ENCODE data around the gene NFE2L1. TPM values are rescaled to one million over a fixed set of nuclear protein-coding genes. Genes with fewer than 3 reads are reported as not detected.

The NFE2L1 gene
- polyA plus RNA-seq, 2 of the 4 experiments (the other 2 are of a cell fraction), result 108 to 283 TPM

- TF ChIP-seq, protein P1, sequence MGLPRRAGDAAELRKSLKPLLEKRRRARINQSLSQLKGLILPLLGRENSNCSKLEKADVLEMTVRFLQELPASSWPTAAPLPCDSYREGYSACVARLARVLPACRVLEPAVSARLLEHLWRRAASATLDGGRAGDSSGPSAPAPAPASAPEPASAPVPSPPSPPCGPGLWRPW (IDR thresholded peaks at IDR 0.05), result no peak
- TF ChIP-seq HOXB13 (CRISPR knock-in tag; IDR thresholded peaks at IDR 0.05; ENCODE audit: low read depth) (peak; percentile 99), HOXA7 (CRISPR knock-in tag; IDR thresholded peaks at IDR 0.05) (peak; percentile 95), BCL3 (IDR thresholded peaks at IDR 0.05) (peak; percentile 92; the same call in 1 of the 3 replicates), NPAS2 (CRISPR knock-in tag; IDR thresholded peaks at IDR 0.05; ENCODE audit: borderline replicate concordance) (peak; percentile 54; the same call in 1 of the 2 replicates), HOXB5 (CRISPR knock-in tag; IDR thresholded peaks at IDR 0.05) (peak; percentile 98), HDAC2 (IDR thresholded peaks at IDR 0.05) (no peak), JUNB (IDR thresholded peaks at IDR 0.05) (no peak), KDM1A (IDR thresholded peaks at IDR 0.05; ENCODE audit: low read depth) (no peak), RCOR1 (IDR thresholded peaks at IDR 0.05; ENCODE audit: low read depth, low read length) (no peak), CEBPB (IDR thresholded peaks at IDR 0.05) (peak in 1 of 2 experiments; percentile 42; a peak in 1 of 4 replicates), ESRRA (IDR thresholded peaks at IDR 0.05; ENCODE audit: borderline replicate concordance, low read length) (no peak), NFE2L2 (conservative IDR thresholded peaks at IDR 0.05; ENCODE audit: low read length) (peak; percentile 46; the same call in 1 of the 2 replicates), POLR2A (IDR thresholded peaks at IDR 0.05; ENCODE audit: low read length) (peak; percentile 61), ZC3H11A (IDR thresholded peaks at IDR 0.05) (no peak), CBX2 (IDR thresholded peaks at IDR 0.05; ENCODE audit: borderline replicate concordance, low read depth) (no peak), RNF2 (IDR thresholded peaks at IDR 0.05; ENCODE audit: borderline replicate concordance, low read depth) (0 out of 2 replicates have a peak, but pooled peaks have one; percentile 54), BHLHE40 (IDR thresholded peaks at IDR 0.05; ENCODE audit: low read depth, low read length) (no peak), EHMT2 (IDR thresholded peaks at IDR 0.05; ENCODE audit: low read depth) (no peak; the same call in 1 of the 2 replicates), HMGXB4 (CRISPR knock-in tag; IDR thresholded peaks at IDR 0.05; ENCODE audit: borderline replicate concordance) (peak; percentile 97), JUN (IDR thresholded peaks at IDR 0.05) (peak; percentile 93; a peak in 3 of 5 replicates), FOSB (CRISPR knock-in tag; IDR thresholded peaks at IDR 0.05) (peak; percentile 85), ZSCAN20 (CRISPR knock-in tag; IDR thresholded peaks at IDR 0.05) (peak; percentile 86), E2F6 (IDR thresholded peaks at IDR 0.05; ENCODE audit: borderline replicate concordance, low read depth) (peak; percentile 100), KDM5A (IDR thresholded peaks at IDR 0.05) (no peak), POLR2AphosphoS2 (conservative IDR thresholded peaks at IDR 0.05; ENCODE audit: low read length) (no peak), FOSL2 (IDR thresholded peaks at IDR 0.05) (no peak), FOSL2 (CRISPR knock-in tag; IDR thresholded peaks at IDR 0.05) (0 out of 2 replicates have a peak, but pooled peaks have one; percentile 7)
Observed at GRCh38 chr17:48047741-48048383, at the start of gene NFE2L1 (continued).

Data from A549 (cell line).